Measurements from ENCODE around the gene MAGI3.
"Not testable (repeated sequence)": the region's sequence is repeated elsewhere in the genome, so short reads cannot be mapped to it uniquely, and the experiment has no call there.

The MAGI3 gene

GRCh38 chr1:113444857-113445256 lies 54.5 kb downstream of the MAGI3 start:
- no peak for DNase-seq

GRCh38 chr1:113451710-113452109 lies 61.4 kb downstream of the MAGI3 start:
- DNase-seq, result no peak

- peak; percentile 2 for DNase-seq
Measured at GRCh38 chr1:113452921-113453770, 62.8 kb downstream of the MAGI3 start.

GRCh38 chr1:113453771-113454083 lies 63.4 kb downstream of the MAGI3 start:
- no peak for DNase-seq

- no peak for DNase-seq
Measured at GRCh38 chr1:113455374-113455773, 65.1 kb downstream of the MAGI3 start.

GRCh38 chr1:113456967-113457366 lies 66.7 kb downstream of the MAGI3 start:
- DNase-seq, result no peak

- DNase-seq, result no peak
Measured at GRCh38 chr1:113459279-113459678, 69.0 kb downstream of the MAGI3 start.

GRCh38 chr1:113467991-113468390 lies 77.7 kb downstream of the MAGI3 start:
- no peak for DNase-seq

- DNase-seq, result not testable (repeated sequence)
Measured at GRCh38 chr1:113478427-113479195, 88.3 kb downstream of the MAGI3 start.

GRCh38 chr1:113479713-113480676 lies 89.7 kb downstream of the MAGI3 start:
- no peak for DNase-seq

- DNase-seq, result not testable (repeated sequence)
Measured at GRCh38 chr1:113485131-113485530, 94.8 kb downstream of the MAGI3 start.

GRCh38 chr1:113488576-113489177 lies 98.4 kb downstream of the MAGI3 start:
- no peak for DNase-seq

- DNase-seq, result no peak
Measured at GRCh38 chr1:113490384-113490783, 100.1 kb downstream of the MAGI3 start.

GRCh38 chr1:113493533-113493932 lies 103.2 kb downstream of the MAGI3 start:
- DNase-seq, result no peak

- no peak for DNase-seq
Measured at GRCh38 chr1:113505357-113505756, 115.0 kb downstream of the MAGI3 start.

GRCh38 chr1:113507552-113508214 lies 117.4 kb downstream of the MAGI3 start:
- no peak for DNase-seq

- DNase-seq, result no peak
Measured at GRCh38 chr1:113508364-113509164, 118.2 kb downstream of the MAGI3 start.

- not testable (repeated sequence) for DNase-seq
Measured at GRCh38 chr1:113509766-113510165, 119.5 kb downstream of the MAGI3 start.

- no peak for DNase-seq
Measured at GRCh38 chr1:113511269-113511668, 121.0 kb downstream of the MAGI3 start.

GRCh38 chr1:113515498-113515897 lies 125.2 kb downstream of the MAGI3 start:
- no peak for DNase-seq

GRCh38 chr1:113517346-113517745 lies 127.0 kb downstream of the MAGI3 start:
- DNase-seq, result no peak

All from central memory CD4-positive, alpha-beta T cell (primary cell).